Endothelial cell of umbilical vein (primary cell): ENCODE results near the gene MGST3. TPM values are rescaled to one million over a fixed set of nuclear protein-coding genes. Genes with fewer than 3 reads are reported as not detected.

Source experiments
- BruUV-seq: library from RNA; stranded (reverse); fragments of 400-500 nt; replicated peaks from 2 replicates; lab custom pipeline; 2021; lab: Mats Ljungman, UMichigan
- CTCF ChIA-PET: fragments of 300-600, 350-600 bp; sonication (Branson Sonifier 250); formaldehyde crosslinking; loops from one replicate; lab custom pipeline; 2021; ENCODE audit warnings: antibody characterized with exemption, inconsistent platforms; lab: Charles Lee
- POLR2A ChIA-PET: fragments of 300-600, 350-600 bp; sonication (Branson Sonifier 250); formaldehyde crosslinking; loops from one replicate; lab custom pipeline; 2021; ENCODE audit warnings: antibody characterized with exemption, inconsistent platforms; lab: Charles Lee
- DNase-seq: peaks from one replicate; pipeline ENCODE4 v3.0.0-alpha.2; 2011; ENCODE audit warnings: low read depth, low spot score
- FAIRE-seq: peaks from 2 replicates; lab custom pipeline; 2011; peaks lifted over from hg19 to GRCh38; lab: Jason Lieb, UNC
- H2AFZ ChIP-seq: 2 replicates; pipeline ENCODE4 v1.6.0; 2012; ENCODE audit warnings: low read depth, low read length, control low read depth, inconsistent platforms
- H3K27ac ChIP-seq: 2 replicates; pipeline ENCODE4 v1.5.1; 2011; ENCODE audit warnings: low read depth, mild to moderate bottlenecking, control low read depth, low read length, moderate library complexity; ENCODE audit not compliant: insufficient read depth
- H3K27me3 ChIP-seq, 2 experiments: 2 replicates each; pipeline versions ENCODE4 v1.6.0 to v1.6.1; 2011; ENCODE audit warnings: low read length in 2 of 2, mixed read lengths in 1 of 2; ENCODE audit not compliant: control insufficient read depth in 2 of 2, insufficient read depth in 2 of 2
- H3K36me3 ChIP-seq, 2 experiments: 2 replicates in 1 of 2; 3 replicates in 1 of 2; pipeline ENCODE4 v1.5.1; 2011; ENCODE audit warnings: low read length in 2 of 2, mild to moderate bottlenecking in 1 of 2, moderate library complexity in 1 of 2; ENCODE audit not compliant: control insufficient read depth in 2 of 2, insufficient read depth in 2 of 2; ENCODE audit errors: extremely low read depth in 1 of 2
- H3K4me1 ChIP-seq: 3 replicates; pipeline ENCODE4 v1.5.1; 2011; ENCODE audit warnings: mild to moderate bottlenecking, low read length; ENCODE audit not compliant: control insufficient read depth, insufficient read depth; ENCODE audit errors: extremely low read depth
- H3K4me2 ChIP-seq: 2 replicates; pipeline ENCODE4 v1.6.1; 2011; ENCODE audit warnings: low read length, control low read depth, mixed read lengths; ENCODE audit not compliant: insufficient read depth
- H3K4me3 ChIP-seq, 3 experiments: fragments of 200-600 bp in 1 of 3; sonication (generic), shearing (Covaris generic) in 1 of 3; replicated peaks in 1 of 3; 2 replicates each; pipeline ENCODE4 v1.5.1; 2011 to 2016; ENCODE audit warnings: control low read depth in 3 of 3, low read length in 3 of 3, mild to moderate bottlenecking in 2 of 3, inconsistent platforms in 1 of 3, low read depth in 1 of 3, moderate library complexity in 1 of 3; ENCODE audit not compliant: insufficient read depth in 1 of 3
- H3K79me2 ChIP-seq: 2 replicates; pipeline ENCODE4 v1.6.0; 2012; ENCODE audit warnings: low read length, inconsistent platforms; ENCODE audit not compliant: control insufficient read depth, insufficient read depth
- H3K9ac ChIP-seq: replicated peaks from 2 replicates; pipeline ENCODE3; 2011; ENCODE audit warnings: low read length, control low read depth; ENCODE audit not compliant: insufficient read depth; ENCODE audit errors: extremely low read depth
- H3K9me1 ChIP-seq: replicated peaks from 3 replicates; pipeline ENCODE4 v1.6.0; 2011; ENCODE audit warnings: mild to moderate bottlenecking, low read length; ENCODE audit not compliant: control insufficient read depth, insufficient read depth; ENCODE audit errors: extremely low read depth
- H3K9me3 ChIP-seq: replicated peaks from 2 replicates; pipeline ENCODE4 v1.5.1; 2012; ENCODE audit warnings: low read length, inconsistent platforms; ENCODE audit not compliant: control insufficient read depth, insufficient read depth
- H4K20me1 ChIP-seq: replicated peaks from 2 replicates; pipeline ENCODE3; 2011; ENCODE audit warnings: mild to moderate bottlenecking, low read length; ENCODE audit not compliant: control insufficient read depth, insufficient read depth; ENCODE audit errors: extremely low read depth
- EZH2 ChIP-seq: IDR thresholded peaks from 2 replicates; pipeline ENCODE4 v1.6.1; 2012; ENCODE audit warnings: borderline replicate concordance, low read depth, mild to moderate bottlenecking, moderate library complexity, low read length, inconsistent platforms; ENCODE audit not compliant: severe bottlenecking
- JUN ChIP-seq: IDR thresholded peaks from 2 replicates; pipeline ENCODE4 v1.6.1; 2011; ENCODE audit warnings: borderline replicate concordance, low read depth; ENCODE audit not compliant: insufficient read length, insufficient read depth
- MYC ChIP-seq: IDR thresholded peaks from one replicate; pipeline ENCODE4 v1.6.1; 2011; ENCODE audit warnings: mild to moderate bottlenecking, low read depth, low read length
- POLR2A ChIP-seq: IDR thresholded peaks from 2 replicates; pipeline ENCODE4 v1.6.1; 2012; ENCODE audit warnings: low read depth, mild to moderate bottlenecking, control low read depth, low read length
- POLR2AphosphoS5 ChIP-seq: IDR thresholded peaks from 2 replicates; pipeline ENCODE4 v1.6.1; 2012; ENCODE audit warnings: low read depth, mild to moderate bottlenecking, control low read depth, low read length, moderate library complexity; ENCODE audit not compliant: insufficient read depth
- dilution Hi-C: fragments of 300-500 bp; cut with MboI; formaldehyde crosslinking; loops from one replicate; pipeline ENCODE4 v1.15.0; 2019; ENCODE audit warnings: low sequenced_read_pairs; ENCODE audit not compliant: extremely low pct_ligation_motif_present
- intact Hi-C: fragments of 100-400 bp; cut with micrococcal nuclease; formaldehyde crosslinking; loops from one replicate; pipeline ENCODE4 v1.10.0; 2022
- polyA plus RNA-seq, 4 experiments: library from polyadenylated mRNA; depleted of rRNA in 3 of 4; stranded (reverse) in 3 of 4; unstranded in 1 of 4; fragments of >200 nt; gene quantifications; 2 replicates each; pipeline versions ENCODE4 v1.2.1 to v1.2.3, GENCODE V29; 2011 to 2012; ENCODE audit warnings: missing spikeins in 1 of 4
- total RNA-seq: library from RNA; stranded (reverse); gene quantifications from 2 replicates; pipeline ENCODE4 v1.2.3, GENCODE V29; 2021
- TF ChIP-seq, protein P1 (sequence below), 2 donors: IDR thresholded peaks; 1 replicate in 1 of 2; 2 replicates in 1 of 2; pipeline ENCODE4 v1.5.1; 2011; ENCODE audit warnings: low read length in 2 of 2, mild to moderate bottlenecking in 2 of 2, moderate library complexity in 2 of 2, control low read depth in 1 of 2, inconsistent platforms in 1 of 2, low read depth in 1 of 2; ENCODE audit not compliant: insufficient read depth in 1 of 2; ENCODE audit errors: extremely low read depth in 1 of 2
- TF ChIP-seq, protein P2 (sequence below): IDR thresholded peaks from 2 replicates; pipeline ENCODE4 v1.6.1; 2011; ENCODE audit not compliant: insufficient read depth, insufficient read length

Gene MGST3
- total and polyA plus RNA-seq, 2 donors (not counting 3 experiments of a cell fraction or from before 2014, with no cell fraction given): 164 to 288 TPM

DNA sequence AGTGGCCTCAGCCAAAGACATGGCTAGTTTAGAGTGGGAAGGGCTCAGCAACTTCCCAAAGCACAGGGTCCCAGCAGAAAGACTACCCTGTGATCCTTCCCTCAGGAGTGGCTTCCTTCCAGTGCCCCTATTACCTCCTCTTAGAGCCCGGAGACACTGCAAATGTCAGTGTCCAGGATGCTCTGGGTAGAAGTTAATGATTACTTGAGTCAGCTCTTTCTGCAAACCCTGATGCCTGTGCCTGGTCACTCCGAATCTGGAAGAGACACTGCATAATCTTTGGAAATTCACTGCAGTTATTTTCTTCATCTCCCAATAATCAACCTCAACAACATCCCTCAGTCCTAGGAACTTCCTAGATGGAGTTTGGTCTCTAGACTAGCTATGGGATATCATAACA is 27.2 kb upstream of the MGST3 start:
- no peaks in the 10 kb centered on the region for H3K36me3 ChIP-seq
- ChIA-PET CTCF (interaction anchor here (0.7 to 1.6 kb wide), 2 partner anchors 236 to 310 kb away, joined by 3 read pairs; no protein-coding TSS in a partner anchor), POLR2A (no interaction called here)
- H3K9ac ChIP-seq: no peak overlapping the region
- H2AFZ ChIP-seq: no peak overlapping the region
- DNase-seq (no peak), FAIRE-seq (no peak)
- H3K4me3 ChIP-seq: no peak overlapping the region
- BruUV-seq: no TSS peak
- TF ChIP-seq, protein P1, sequence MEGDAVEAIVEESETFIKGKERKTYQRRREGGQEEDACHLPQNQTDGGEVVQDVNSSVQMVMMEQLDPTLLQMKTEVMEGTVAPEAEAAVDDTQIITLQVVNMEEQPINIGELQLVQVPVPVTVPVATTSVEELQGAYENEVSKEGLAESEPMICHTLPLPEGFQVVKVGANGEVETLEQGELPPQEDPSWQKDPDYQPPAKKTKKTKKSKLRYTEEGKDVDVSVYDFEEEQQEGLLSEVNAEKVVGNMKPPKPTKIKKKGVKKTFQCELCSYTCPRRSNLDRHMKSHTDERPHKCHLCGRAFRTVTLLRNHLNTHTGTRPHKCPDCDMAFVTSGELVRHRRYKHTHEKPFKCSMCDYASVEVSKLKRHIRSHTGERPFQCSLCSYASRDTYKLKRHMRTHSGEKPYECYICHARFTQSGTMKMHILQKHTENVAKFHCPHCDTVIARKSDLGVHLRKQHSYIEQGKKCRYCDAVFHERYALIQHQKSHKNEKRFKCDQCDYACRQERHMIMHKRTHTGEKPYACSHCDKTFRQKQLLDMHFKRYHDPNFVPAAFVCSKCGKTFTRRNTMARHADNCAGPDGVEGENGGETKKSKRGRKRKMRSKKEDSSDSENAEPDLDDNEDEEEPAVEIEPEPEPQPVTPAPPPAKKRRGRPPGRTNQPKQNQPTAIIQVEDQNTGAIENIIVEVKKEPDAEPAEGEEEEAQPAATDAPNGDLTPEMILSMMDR (IDR thresholded peaks at IDR 0.05; ENCODE audit: extremely low read depth in 1 of 2, insufficient read depth in 1 of 2, low read depth in 1 of 2, low read length in 2 of 2): no peak
- TF ChIP-seq EZH2 (no peak), MYC (no peak), POLR2A (no peak), POLR2AphosphoS5 (no peak), JUN (no peak)
- TF ChIP-seq, protein P2, sequence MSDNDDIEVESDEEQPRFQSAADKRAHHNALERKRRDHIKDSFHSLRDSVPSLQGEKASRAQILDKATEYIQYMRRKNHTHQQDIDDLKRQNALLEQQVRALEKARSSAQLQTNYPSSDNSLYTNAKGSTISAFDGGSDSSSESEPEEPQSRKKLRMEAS: no peak
- no peaks in the 10 kb centered on the region for H3K79me2 ChIP-seq
- dilution Hi-C loops (no loop called here), intact Hi-C loops (loop anchor here (10.0 kb wide), 1 partner anchor 561 kb away; the partner anchor contains the start of gene FAM78B)
- no peaks in the 10 kb centered on the region for H3K9me3 ChIP-seq
- H3K4me1 ChIP-seq: peaks cover under 1% of the 10 kb centered on the region
- H3K27me3 ChIP-seq: peaks cover 0 to 2% of the 10 kb centered on the region in 2 experiments
- no peak overlapping the region for H3K4me2 ChIP-seq
- no peaks in the 10 kb centered on the region for H4K20me1 ChIP-seq
- no peaks in the 10 kb centered on the region for H3K9me1 ChIP-seq
- no peak overlapping the region for H3K27ac ChIP-seq
